Fibroblast of lung (primary cell): ENCODE data around the gene CFAP299. TPM values are rescaled to one million over a fixed set of nuclear protein-coding genes. Genes with fewer than 3 reads are reported as not detected.
A peak's percentile ranks its signal among the peaks of the same experiment; 100 is the strongest.

Source experiments
- DNase-seq, 2 donors: peaks; one replicate each; pipeline versions ENCODE4 v3.0.0 to v3.0.0-alpha.2; 2010; ENCODE audit warnings: low read depth in 2 of 2
- H2AFZ ChIP-seq: 2 replicates; pipeline ENCODE4 v1.5.1; 2012; ENCODE audit warnings: low read length, control low read depth, inconsistent platforms
- H3K27ac ChIP-seq: 2 replicates; pipeline ENCODE4 v1.5.1; 2011; ENCODE audit warnings: low read length, control low read depth; ENCODE audit not compliant: insufficient read depth
- H3K27me3 ChIP-seq: 2 replicates; pipeline ENCODE4 v1.5.1; 2011; ENCODE audit warnings: mild to moderate bottlenecking, low read length; ENCODE audit not compliant: control insufficient read depth, insufficient read depth
- H3K36me3 ChIP-seq: 2 replicates; pipeline ENCODE4 v1.5.1; 2011; ENCODE audit warnings: low read length; ENCODE audit not compliant: control insufficient read depth, insufficient read depth
- H3K4me1 ChIP-seq: 2 replicates; pipeline ENCODE4 v1.5.1; 2011; ENCODE audit warnings: low read length; ENCODE audit not compliant: control insufficient read depth, insufficient read depth; ENCODE audit errors: extremely low read depth
- H3K4me2 ChIP-seq: 2 replicates; pipeline ENCODE4 v1.5.1; 2011; ENCODE audit warnings: low read length, control low read depth; ENCODE audit not compliant: insufficient read depth; ENCODE audit errors: extremely low read depth
- H3K4me3 ChIP-seq, 4 experiments: fragments of 200-600 bp in 1 of 4; sonication (generic) in 1 of 4; replicated peaks in 1 of 4; 2 replicates each; pipeline ENCODE4 v1.5.1; 2011 to 2016; ENCODE audit warnings: low read length in 4 of 4, low read depth in 3 of 4, mild to moderate bottlenecking in 3 of 4, control low read depth in 2 of 4, inconsistent platforms in 1 of 4, mixed read lengths in 1 of 4; ENCODE audit not compliant: insufficient read depth in 1 of 4; ENCODE audit errors: control extremely low read depth in 1 of 4
- H3K79me2 ChIP-seq: 2 replicates; pipeline ENCODE4 v1.5.1; 2012; ENCODE audit warnings: mild to moderate bottlenecking, low read length, inconsistent platforms; ENCODE audit not compliant: control insufficient read depth, insufficient read depth
- H3K9ac ChIP-seq: 2 replicates; pipeline ENCODE4 v1.5.1; 2011; ENCODE audit warnings: mild to moderate bottlenecking, low read length, control low read depth; ENCODE audit not compliant: insufficient read depth
- H3K9me3 ChIP-seq: 2 replicates; pipeline ENCODE4 v1.5.1; 2012; ENCODE audit warnings: low read depth, low read length; ENCODE audit not compliant: control insufficient read depth, insufficient read depth
- H4K20me1 ChIP-seq: 2 replicates; pipeline ENCODE4 v1.5.1; 2011; ENCODE audit warnings: low read length; ENCODE audit not compliant: control insufficient read depth, insufficient read depth; ENCODE audit errors: extremely low read depth
- EZH2 ChIP-seq: IDR thresholded peaks from 2 replicates; pipeline ENCODE4 v1.5.1; 2012; ENCODE audit warnings: low read length, control low read depth, mild to moderate bottlenecking; ENCODE audit errors: missing control alignments
- polyA plus RNA-seq, 2 donors: library from polyadenylated mRNA; depleted of rRNA in 1 of 2; stranded (reverse) in 1 of 2; unstranded in 1 of 2; fragments of >200 nt; gene quantifications; 2 replicates each; pipeline ENCODE4 v1.2.1, GENCODE V29; 2011 to 2012; ENCODE audit warnings: missing spikeins in 1 of 2
- total RNA-seq: library from RNA; depleted of rRNA; stranded (reverse); fragments of >200 nt; gene quantifications from 2 replicates; pipeline ENCODE4 v1.2.1, GENCODE V29; 2014
- TF ChIP-seq, protein P1 (sequence below), 2 donors: IDR thresholded peaks in 1 of 2; conservative IDR thresholded peaks in 1 of 2; 1 replicate in 1 of 2; 2 replicates in 1 of 2; pipeline ENCODE4 v1.5.1; 2011 to 2012; ENCODE audit warnings: low read length in 2 of 2, control low read depth in 1 of 2, inconsistent platforms in 1 of 2, low read depth in 1 of 2, mild to moderate bottlenecking in 1 of 2

Gene CFAP299
- total and polyA plus RNA-seq, 2 donors (not counting 1 experiment from before 2014, with no cell fraction given): 0.79 to 16.2 TPM

DNA sequence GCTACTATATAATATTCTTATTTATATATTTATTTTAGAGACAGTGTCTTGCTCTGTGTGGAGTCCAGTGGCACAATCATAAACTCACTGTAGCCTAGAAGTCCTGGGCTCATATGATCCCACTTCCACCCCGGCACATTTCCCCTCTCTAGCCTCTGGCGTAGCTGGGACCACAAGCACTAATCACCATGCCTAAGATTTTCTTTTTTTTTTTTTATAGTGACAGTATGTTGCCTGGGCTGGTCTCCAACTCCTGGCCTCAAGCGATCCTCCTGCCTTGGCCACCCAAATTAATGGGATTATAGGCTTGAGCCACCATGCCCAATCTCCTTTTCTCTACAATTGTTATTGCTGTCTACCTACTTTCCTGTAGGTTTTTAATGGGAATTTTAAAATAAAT is 620.9 kb downstream of the CFAP299 start:
- H3K9me3 ChIP-seq: no peaks in the 10 kb centered on the region
- no peaks in the 10 kb centered on the region for H3K4me1 ChIP-seq
- DNase-seq: no peak
- H3K9ac ChIP-seq: no peak overlapping the region
- H3K27me3 ChIP-seq: no peaks in the 10 kb centered on the region
- H3K36me3 ChIP-seq: no peaks in the 10 kb centered on the region
- no peak overlapping the region for H3K27ac ChIP-seq
- H3K79me2 ChIP-seq: no peaks in the 10 kb centered on the region
- no peak overlapping the region for H3K4me2 ChIP-seq
- no peak overlapping the region for H2AFZ ChIP-seq
- no peak for TF ChIP-seq EZH2
- TF ChIP-seq, protein P1, sequence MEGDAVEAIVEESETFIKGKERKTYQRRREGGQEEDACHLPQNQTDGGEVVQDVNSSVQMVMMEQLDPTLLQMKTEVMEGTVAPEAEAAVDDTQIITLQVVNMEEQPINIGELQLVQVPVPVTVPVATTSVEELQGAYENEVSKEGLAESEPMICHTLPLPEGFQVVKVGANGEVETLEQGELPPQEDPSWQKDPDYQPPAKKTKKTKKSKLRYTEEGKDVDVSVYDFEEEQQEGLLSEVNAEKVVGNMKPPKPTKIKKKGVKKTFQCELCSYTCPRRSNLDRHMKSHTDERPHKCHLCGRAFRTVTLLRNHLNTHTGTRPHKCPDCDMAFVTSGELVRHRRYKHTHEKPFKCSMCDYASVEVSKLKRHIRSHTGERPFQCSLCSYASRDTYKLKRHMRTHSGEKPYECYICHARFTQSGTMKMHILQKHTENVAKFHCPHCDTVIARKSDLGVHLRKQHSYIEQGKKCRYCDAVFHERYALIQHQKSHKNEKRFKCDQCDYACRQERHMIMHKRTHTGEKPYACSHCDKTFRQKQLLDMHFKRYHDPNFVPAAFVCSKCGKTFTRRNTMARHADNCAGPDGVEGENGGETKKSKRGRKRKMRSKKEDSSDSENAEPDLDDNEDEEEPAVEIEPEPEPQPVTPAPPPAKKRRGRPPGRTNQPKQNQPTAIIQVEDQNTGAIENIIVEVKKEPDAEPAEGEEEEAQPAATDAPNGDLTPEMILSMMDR (conservative IDR thresholded peaks at IDR 0.05 in 1 of 2, IDR thresholded peaks at IDR 0.05 in 1 of 2; ENCODE audit: low read depth in 1 of 2, low read length in 2 of 2): no peak
- no peaks in the 10 kb centered on the region for H4K20me1 ChIP-seq
- H3K4me3 ChIP-seq: no peak overlapping the region

DNA sequence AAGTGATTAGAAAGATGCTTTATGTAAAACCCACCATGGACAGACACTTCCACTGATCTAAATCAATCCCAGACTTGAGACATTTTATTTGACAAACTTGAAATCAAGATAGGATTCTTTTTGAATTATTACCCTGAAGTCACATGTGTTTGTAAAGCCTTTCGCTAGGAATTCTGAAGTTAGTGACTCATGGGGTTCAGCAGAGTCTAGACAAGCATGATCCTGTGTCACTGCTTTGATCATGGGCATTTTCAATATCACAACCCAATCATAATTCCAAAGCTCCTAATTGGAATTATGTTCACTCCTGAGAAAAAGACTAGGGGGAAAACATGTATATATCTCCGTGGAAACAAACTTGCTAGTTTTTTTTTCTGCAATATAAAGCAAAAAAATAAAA is 627.5 kb downstream of the CFAP299 start:
- H3K4me1 ChIP-seq: no peaks in the 10 kb centered on the region
- H3K9me3 ChIP-seq: no peaks in the 10 kb centered on the region
- no peaks in the 10 kb centered on the region for H3K79me2 ChIP-seq
- no peak overlapping the region for H3K9ac ChIP-seq
- H3K36me3 ChIP-seq: no peaks in the 10 kb centered on the region
- TF ChIP-seq, protein P1 (conservative IDR thresholded peaks at IDR 0.05 in 1 of 2, IDR thresholded peaks at IDR 0.05 in 1 of 2; ENCODE audit: low read depth in 1 of 2, low read length in 2 of 2): no peak
- TF ChIP-seq EZH2: no peak
- H4K20me1 ChIP-seq: no peaks in the 10 kb centered on the region
- H3K4me3 ChIP-seq: no peak overlapping the region
- peak; percentile 3 to 18 for DNase-seq
- H3K27ac ChIP-seq: no peak overlapping the region
- H3K4me2 ChIP-seq: no peak overlapping the region
- H2AFZ ChIP-seq: no peak overlapping the region
- no peaks in the 10 kb centered on the region for H3K27me3 ChIP-seq

DNA sequence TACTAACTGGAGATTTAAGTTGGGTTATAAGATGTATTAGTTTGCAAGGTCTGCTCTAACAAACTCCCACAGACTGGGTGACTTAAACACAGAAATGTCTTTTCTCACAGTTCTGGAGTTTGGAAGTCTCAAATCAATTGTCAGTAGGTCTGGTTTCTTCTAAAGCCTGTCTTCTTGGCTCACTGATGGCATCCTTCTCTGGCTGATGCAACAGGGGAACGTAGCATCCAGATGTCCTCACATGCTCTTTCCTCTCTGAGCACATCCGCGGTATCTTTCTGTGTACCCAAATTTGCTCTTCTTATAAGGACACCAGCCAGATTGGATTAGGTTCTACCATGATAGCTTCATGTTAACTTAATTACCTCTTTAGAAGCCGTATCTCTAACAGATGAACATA is 631.8 kb downstream of the CFAP299 start:
- Histone ChIP-seq H3K4me1 (no peaks in the 10 kb centered on the region), H3K9ac (no peak overlapping the region), H3K27ac (no peak overlapping the region), H2AFZ (no peak overlapping the region), H4K20me1 (no peaks in the 10 kb centered on the region), H3K36me3 (no peaks in the 10 kb centered on the region), H3K4me2 (no peak overlapping the region), H3K9me3 (no peaks in the 10 kb centered on the region), H3K27me3 (no peaks in the 10 kb centered on the region), H3K4me3 (no peak overlapping the region), H3K79me2 (no peaks in the 10 kb centered on the region)
- TF ChIP-seq, protein P1 (conservative IDR thresholded peaks at IDR 0.05 in 1 of 2, IDR thresholded peaks at IDR 0.05 in 1 of 2; ENCODE audit: low read depth in 1 of 2, low read length in 2 of 2): no peak
- TF ChIP-seq EZH2: no peak
- no peak for DNase-seq
